ENCODE data around the gene PSMD14.

- no peak for TF ChIP-seq POLR2A (IDR thresholded peaks at IDR 0.05; ENCODE audit: low read depth, low read length)
- TF ChIP-seq TAF1 (IDR thresholded peaks at IDR 0.05; ENCODE audit: borderline replicate concordance, low read depth, low read length), result no peak
- no peak for TF ChIP-seq POLR2AphosphoS5 (IDR thresholded peaks at IDR 0.05; ENCODE audit: low read depth, low read length)
Measured at GRCh38 chr2:161418715-161419637, 110.8 kb downstream of the PSMD14 start.

Data from GM12892 (cell line).